KOPT-K1 (cell line): ENCODE data around the gene SCN1B.
"Not testable (repeated sequence)": the region's sequence is repeated elsewhere in the genome, so short reads cannot be mapped to it uniquely, and the experiment has no call there.

Experiments
- H3K27ac ChIP-seq: fragments of 200-600 bp; sonication (generic); 2 replicates; pipeline ENCODE4 v1.5.1; 2016; ENCODE audit warnings: antibody characterized with exemption, mild to moderate bottlenecking, low read depth, low read length; ENCODE audit not compliant: poor library complexity, severe bottlenecking
- H3K36me3 ChIP-seq: fragments of 200-600 bp; sonication (generic); 2 replicates; pipeline ENCODE4 v1.5.1; 2017; ENCODE audit warnings: antibody characterized with exemption, mild to moderate bottlenecking, low read length, moderate library complexity; ENCODE audit not compliant: insufficient read depth
- H3K9me3 ChIP-seq: fragments of 200-600 bp; sonication (generic); 2 replicates; pipeline ENCODE4 v1.5.1; 2017; ENCODE audit warnings: antibody characterized with exemption, low read length, mild to moderate bottlenecking; ENCODE audit not compliant: insufficient read depth, poor library complexity, severe bottlenecking

The SCN1B gene

DNA sequence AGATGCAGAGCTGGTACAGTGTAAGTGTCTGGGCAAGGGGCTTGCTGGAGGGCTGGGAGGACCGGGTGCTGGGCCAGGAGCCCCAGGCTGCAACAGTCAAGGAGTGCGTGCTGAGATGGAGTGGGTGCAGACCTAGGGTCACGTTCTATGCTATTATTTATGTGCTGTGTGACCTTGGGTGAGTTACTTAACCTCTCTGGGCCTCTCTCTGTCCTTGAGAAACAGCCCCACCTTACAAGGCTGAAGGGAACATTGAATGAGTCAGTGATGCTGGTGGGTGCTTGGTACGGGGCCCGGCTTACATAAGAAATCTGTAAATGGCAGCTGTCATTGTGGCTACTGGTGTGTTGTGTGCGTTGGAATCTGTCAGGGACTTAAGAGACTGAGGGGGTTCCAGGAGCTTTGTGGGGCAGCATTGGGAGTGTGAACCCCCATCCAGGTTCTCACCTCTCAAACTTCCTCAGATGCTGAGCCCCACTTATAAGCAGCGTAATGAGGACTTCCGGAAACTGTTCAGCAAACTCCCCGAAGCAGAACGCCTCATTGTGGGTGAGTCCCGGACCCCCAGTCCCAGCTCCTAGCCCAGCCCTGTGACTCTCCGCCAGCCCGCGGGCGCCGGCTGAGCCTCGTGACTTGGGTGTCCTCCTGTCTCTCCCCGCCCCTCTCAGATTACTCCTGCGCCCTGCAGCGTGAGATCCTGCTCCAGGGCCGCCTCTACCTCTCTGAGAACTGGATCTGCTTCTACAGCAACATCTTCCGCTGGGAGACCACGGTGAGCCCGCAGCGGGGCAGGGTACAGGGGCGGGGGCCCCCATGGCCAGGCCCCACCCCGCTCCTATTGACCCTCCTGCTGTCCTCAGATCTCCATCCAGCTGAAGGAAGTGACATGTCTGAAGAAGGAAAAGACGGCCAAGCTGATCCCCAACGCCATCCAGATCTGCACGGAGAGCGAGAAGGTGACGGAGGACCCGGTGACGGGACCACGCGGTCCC is 20.6 kb upstream of the SCN1B start:
- Histone ChIP-seq H3K9me3 (no peaks in the 10 kb centered on the region), H3K27ac (no peak overlapping the region), H3K36me3 (peaks cover 94% of the 10 kb centered on the region)

GRCh38 chr19:35011091-35011689 is 19.1 kb upstream of the SCN1B start:
- Histone ChIP-seq H3K36me3 (peaks cover 94% of the 10 kb centered on the region), H3K27ac (no peak overlapping the region), H3K9me3 (no peaks in the 10 kb centered on the region)

DNA sequence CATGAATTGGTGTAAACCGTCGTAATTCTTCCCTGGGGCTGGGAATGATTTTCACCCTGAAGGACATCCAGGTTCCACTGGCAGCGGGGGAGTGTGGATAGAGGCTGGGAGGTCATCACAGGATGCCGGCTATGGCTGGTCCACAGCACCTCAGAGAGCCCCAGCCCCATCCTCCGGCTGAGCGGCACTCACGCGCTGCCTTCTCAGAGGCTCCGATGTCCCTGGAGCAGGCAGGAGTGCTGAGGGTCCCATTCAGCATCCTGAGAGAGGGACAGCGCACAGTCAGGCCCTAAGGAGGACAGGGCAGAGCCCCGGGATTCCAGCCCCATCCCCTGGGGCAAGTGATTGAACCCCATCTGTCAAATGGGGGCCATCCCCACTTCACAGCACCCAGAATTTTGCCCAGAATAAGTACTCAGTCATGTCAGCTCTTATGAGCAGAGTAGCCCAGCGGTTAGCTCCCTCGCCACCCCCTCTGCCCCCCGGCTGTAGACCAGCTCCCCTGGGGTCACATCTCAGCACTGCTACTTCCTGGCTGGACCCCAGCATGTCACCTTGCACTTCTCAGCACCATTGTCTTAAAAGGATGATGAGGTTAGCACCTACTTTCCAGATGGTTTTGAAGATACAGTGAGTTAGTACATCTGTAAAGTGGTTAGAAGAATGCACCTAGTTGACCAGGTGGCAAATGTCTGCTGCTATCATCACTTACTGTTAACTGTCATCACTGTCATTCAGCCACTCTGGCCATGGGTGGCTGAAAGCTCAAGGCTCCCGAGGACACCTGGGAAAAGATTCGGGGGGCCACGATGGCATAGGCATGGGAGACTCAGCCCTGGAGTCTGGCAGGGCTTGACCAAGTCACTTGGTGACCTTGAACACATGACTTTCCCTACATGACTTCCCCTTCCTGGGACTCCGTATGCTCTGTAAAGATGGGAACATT is 18.3 kb upstream of the SCN1B start:
- peak overlapping the region; percentile 16 for H3K27ac ChIP-seq
- no peaks in the 10 kb centered on the region for H3K9me3 ChIP-seq
- H3K36me3 ChIP-seq, result peaks cover 94% of the 10 kb centered on the region

DNA sequence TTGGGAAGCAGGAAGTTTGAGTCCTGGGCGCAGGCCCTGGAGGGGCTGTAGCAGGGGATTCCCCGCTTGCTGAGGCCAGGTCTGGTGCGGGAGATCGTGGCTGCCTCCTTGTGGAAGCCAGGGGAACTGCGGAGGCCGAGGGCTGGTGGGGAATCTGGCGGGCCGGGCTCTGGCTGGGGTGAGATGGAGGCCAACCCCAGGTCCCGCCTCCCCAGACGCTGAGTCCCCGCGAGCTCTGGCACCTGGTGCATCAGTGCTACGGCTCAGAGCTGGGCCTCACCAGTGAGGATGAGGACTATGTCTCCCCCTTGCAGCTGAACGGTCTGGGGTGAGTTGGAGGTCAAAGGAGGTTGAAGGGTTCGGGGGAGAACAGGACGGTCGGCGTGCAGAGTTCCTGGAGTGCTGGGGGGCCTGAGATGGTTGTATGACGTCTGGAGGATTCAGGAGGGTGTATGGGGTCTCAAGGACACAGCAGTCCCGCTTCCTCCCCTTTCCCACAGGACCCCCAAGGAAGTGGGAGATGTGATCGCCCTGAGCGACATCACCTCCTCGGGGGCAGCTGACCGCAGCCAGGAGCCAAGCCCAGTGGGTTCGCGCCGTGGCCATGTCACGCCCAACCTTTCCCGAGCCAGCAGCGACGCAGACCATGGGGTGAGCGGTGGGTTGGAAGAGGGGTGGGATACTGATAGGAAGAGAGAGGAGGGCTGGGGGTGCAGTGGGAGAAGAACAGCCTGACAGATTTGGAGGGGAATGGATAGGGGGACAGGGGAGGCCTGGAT is 17.0 kb upstream of the SCN1B start:
- Histone ChIP-seq H3K27ac (peak overlapping the region; percentile 19), H3K9me3 (no peaks in the 10 kb centered on the region), H3K36me3 (peaks cover 99% of the 10 kb centered on the region)

GRCh38 chr19:35013820-35014754 is 16.2 kb upstream of the SCN1B start:
- Histone ChIP-seq H3K9me3 (no peaks in the 10 kb centered on the region), H3K36me3 (peaks cover 99% of the 10 kb centered on the region), H3K27ac (peak overlapping the region; percentile 19)

- not testable (repeated sequence) for H3K27ac ChIP-seq, H3K9me3 ChIP-seq
- peaks cover 99% of the 10 kb centered on the region for H3K36me3 ChIP-seq
These were observed 15.5 kb upstream of the SCN1B start for GRCh38 chr19:35014774-35015173.

DNA sequence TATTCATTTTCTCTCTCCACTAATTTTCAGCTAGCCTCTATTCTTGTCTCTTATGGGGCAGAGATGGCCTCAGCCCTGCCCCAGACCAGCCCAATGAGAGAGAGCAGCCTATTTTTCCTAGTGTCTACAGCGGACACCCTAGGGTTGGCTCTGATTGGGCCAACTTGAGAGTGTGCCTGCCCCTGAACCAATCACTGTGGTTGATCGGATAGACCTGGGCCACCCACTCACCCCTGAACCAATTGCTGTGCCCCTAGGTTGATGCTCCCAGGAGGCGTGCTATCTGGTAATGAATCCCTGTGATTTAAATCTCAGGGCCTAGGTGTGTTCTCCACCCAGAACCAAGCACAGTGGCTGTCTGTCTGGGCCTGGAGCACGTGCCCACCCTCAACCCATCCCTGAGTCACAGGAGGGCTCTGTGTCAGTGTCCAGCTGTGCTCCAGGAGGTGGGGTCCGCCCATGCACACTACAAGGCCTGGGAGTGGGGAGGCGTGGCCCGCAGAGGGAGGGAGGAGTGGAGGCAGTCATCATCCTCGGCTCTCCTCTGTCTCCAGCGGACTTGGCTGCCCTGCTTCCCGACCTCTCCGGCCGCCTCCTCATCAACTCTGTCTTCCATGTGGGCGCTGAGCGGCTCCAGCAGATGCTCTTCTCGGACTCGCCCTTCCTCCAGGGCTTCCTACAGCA is 14.9 kb upstream of the SCN1B start:
- Histone ChIP-seq H3K36me3 (peaks cover 99% of the 10 kb centered on the region), H3K9me3 (no peaks in the 10 kb centered on the region), H3K27ac (no peak overlapping the region)

DNA sequence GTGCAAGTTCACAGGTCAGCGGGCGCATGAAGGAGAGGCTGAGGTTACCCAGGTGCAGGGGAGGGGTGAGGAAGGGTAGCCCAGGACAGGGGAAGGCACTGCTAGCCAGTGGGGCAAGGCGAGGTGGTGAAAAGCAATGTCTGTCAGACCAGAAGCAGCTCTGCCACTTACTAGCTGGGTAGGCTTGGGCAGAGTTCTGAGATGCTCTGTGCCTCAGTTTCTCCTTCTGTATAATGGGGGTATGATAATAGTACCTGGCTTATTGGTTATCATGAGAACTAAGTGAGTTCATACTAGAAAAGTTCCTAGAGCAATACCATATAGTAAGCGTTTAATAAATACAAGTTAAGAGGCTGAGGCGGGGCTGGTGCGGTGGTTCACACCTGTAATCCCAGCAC is 14.3 kb upstream of the SCN1B start:
- Histone ChIP-seq H3K27ac (no peak overlapping the region), H3K36me3 (peaks cover 99% of the 10 kb centered on the region), H3K9me3 (no peaks in the 10 kb centered on the region)

DNA sequence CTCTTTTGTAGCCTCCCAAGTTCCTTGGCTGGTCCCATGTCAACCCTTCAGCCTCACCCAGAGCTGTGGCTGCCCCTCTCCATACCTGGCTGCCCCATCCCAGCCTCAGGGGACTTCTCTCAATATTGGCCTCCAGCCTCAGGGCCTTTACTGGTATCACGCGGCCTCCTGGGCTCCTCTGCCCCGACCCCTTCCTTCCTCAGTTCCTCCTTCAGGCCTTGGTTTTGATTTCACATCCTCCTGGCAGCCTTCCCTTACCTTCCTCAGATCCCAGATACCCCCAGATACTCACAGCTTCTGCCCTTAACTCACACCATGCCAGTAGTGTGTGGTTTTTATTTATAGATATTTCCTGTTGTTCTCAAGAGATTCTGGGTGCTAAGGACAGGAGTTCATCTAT is 12.8 kb upstream of the SCN1B start:
- H3K36me3 ChIP-seq, result peaks cover 99% of the 10 kb centered on the region
- H3K27ac ChIP-seq, result no peak overlapping the region
- no peaks in the 10 kb centered on the region for H3K9me3 ChIP-seq

- Histone ChIP-seq H3K27ac (no peak overlapping the region), H3K9me3 (no peaks in the 10 kb centered on the region), H3K36me3 (peaks cover 100% of the 10 kb centered on the region)
These were observed 11.9 kb upstream of the SCN1B start for GRCh38 chr19:35018379-35018778.

DNA sequence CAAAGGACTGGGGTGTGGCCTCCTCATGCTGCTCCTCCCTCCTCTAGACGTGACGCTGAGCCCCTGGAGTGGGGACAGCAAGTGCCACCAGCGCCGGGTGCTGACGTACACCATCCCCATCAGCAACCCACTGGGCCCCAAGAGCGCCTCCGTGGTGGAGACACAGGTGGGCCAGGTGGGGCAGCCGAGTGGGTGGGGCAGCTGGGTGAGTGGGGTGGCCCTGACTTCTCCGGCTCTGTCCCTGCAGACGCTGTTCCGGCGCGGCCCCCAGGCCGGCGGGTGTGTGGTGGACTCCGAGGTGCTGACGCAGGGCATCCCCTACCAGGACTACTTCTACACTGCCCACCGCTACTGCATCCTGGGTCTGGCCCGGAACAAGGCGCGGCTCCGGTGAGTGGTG is 11.1 kb upstream of the SCN1B start:
- Histone ChIP-seq H3K9me3 (no peaks in the 10 kb centered on the region), H3K36me3 (peaks cover 100% of the 10 kb centered on the region)

DNA sequence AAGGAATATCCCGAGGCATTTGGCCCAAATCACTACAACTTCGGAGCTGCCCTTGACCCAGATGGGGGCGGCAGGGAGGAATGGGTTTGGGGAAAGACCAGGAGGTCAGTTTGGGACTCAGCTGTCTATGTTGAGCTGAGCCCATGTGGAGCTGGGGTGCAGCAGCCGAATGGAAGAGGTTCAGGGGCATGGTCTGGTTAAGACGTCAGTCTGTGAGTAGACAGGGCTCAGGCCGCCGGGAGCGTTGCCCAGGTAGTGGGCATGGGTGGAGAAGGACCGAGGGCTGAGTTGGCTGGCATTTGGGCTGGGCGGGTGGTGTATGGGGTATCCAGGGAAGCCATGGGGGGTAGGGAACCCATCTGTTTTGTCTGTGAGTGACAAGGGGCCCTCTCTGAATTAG is 9.3 kb upstream of the SCN1B start:
- Histone ChIP-seq H3K36me3 (peaks cover 100% of the 10 kb centered on the region), H3K9me3 (no peaks in the 10 kb centered on the region), H3K27ac (no peak overlapping the region)

More for the DNA sequence above, 11.1 kb upstream of the SCN1B start:
- no peak overlapping the region for H3K27ac ChIP-seq

GRCh38 chr19:35021596-35021995 is 8.7 kb upstream of the SCN1B start:
- peaks cover 100% of the 10 kb centered on the region for H3K36me3 ChIP-seq
- no peak overlapping the region for H3K27ac ChIP-seq
- H3K9me3 ChIP-seq, result no peaks in the 10 kb centered on the region
